ENCODE results near the gene ZNF474.

The ZNF474 gene

GRCh38 chr5:122138356-122138755, 9.0 kb downstream of the ZNF474 start:
- H3K9ac ChIP-seq (ENCODE audit: low read depth in 1 of 2, low read length in 2 of 2): no peak overlapping the region
- no peaks in the 10 kb centered on the region for H3K9me3 ChIP-seq (ENCODE audit: control insufficient read depth in 1 of 2, low read length in 2 of 2)
- no peaks in the 10 kb centered on the region for H3K4me1 ChIP-seq (ENCODE audit: control insufficient read depth in 1 of 2, insufficient read depth in 2 of 2, low read length in 2 of 2)
- no peaks in the 10 kb centered on the region for H3K36me3 ChIP-seq (ENCODE audit: control insufficient read depth in 1 of 2, insufficient read depth in 2 of 2, low read length in 2 of 2)
- H3K4me3 ChIP-seq (ENCODE audit: low read depth in 1 of 2, low read length in 2 of 2): no peak overlapping the region
- no peaks in the 10 kb centered on the region for H3K27me3 ChIP-seq (ENCODE audit: control insufficient read depth in 1 of 2, insufficient read depth in 2 of 2, low read length in 2 of 2)
- no peak overlapping the region for H3K27ac ChIP-seq (ENCODE audit: low read depth, low read length)

GRCh38 chr5:122140900-122141299, 11.6 kb downstream of the ZNF474 start:
- Histone ChIP-seq H3K27ac (ENCODE audit: low read depth, low read length) (no peak overlapping the region), H3K9me3 (ENCODE audit: control insufficient read depth in 1 of 2, low read length in 2 of 2) (no peaks in the 10 kb centered on the region), H3K27me3 (ENCODE audit: control insufficient read depth in 1 of 2, insufficient read depth in 2 of 2, low read length in 2 of 2) (no peaks in the 10 kb centered on the region), H3K4me1 (ENCODE audit: control insufficient read depth in 1 of 2, insufficient read depth in 2 of 2, low read length in 2 of 2) (no peaks in the 10 kb centered on the region), H3K4me3 (ENCODE audit: low read depth in 1 of 2, low read length in 2 of 2) (no peak overlapping the region), H3K9ac (ENCODE audit: low read depth in 1 of 2, low read length in 2 of 2) (no peak overlapping the region), H3K36me3 (ENCODE audit: control insufficient read depth in 1 of 2, insufficient read depth in 2 of 2, low read length in 2 of 2) (no peaks in the 10 kb centered on the region)

- Histone ChIP-seq H3K4me3 (ENCODE audit: low read depth in 1 of 2, low read length in 2 of 2) (no peak overlapping the region), H3K36me3 (ENCODE audit: control insufficient read depth in 1 of 2, insufficient read depth in 2 of 2, low read length in 2 of 2) (no peaks in the 10 kb centered on the region), H3K9ac (ENCODE audit: low read depth in 1 of 2, low read length in 2 of 2) (no peak overlapping the region), H3K9me3 (ENCODE audit: control insufficient read depth in 1 of 2, low read length in 2 of 2) (no peaks in the 10 kb centered on the region), H3K4me1 (ENCODE audit: control insufficient read depth in 1 of 2, insufficient read depth in 2 of 2, low read length in 2 of 2) (no peaks in the 10 kb centered on the region), H3K27me3 (ENCODE audit: control insufficient read depth in 1 of 2, insufficient read depth in 2 of 2, low read length in 2 of 2) (no peaks in the 10 kb centered on the region), H3K27ac (ENCODE audit: low read depth, low read length) (no peak overlapping the region)
Measured at GRCh38 chr5:122141751-122142150, 12.4 kb downstream of the ZNF474 start.

GRCh38 chr5:122142480-122143164, 13.3 kb downstream of the ZNF474 start:
- no peaks in the 10 kb centered on the region for H3K36me3 ChIP-seq (ENCODE audit: control insufficient read depth in 1 of 2, insufficient read depth in 2 of 2, low read length in 2 of 2)

GRCh38 chr5:122144236-122144635, 14.9 kb downstream of the ZNF474 start:
- Histone ChIP-seq H3K9me3 (ENCODE audit: control insufficient read depth in 1 of 2, low read length in 2 of 2) (no peaks in the 10 kb centered on the region), H3K27ac (ENCODE audit: low read depth, low read length) (no peak overlapping the region), H3K4me3 (ENCODE audit: low read depth in 1 of 2, low read length in 2 of 2) (no peak overlapping the region), H3K27me3 (ENCODE audit: control insufficient read depth in 1 of 2, insufficient read depth in 2 of 2, low read length in 2 of 2) (no peaks in the 10 kb centered on the region), H3K9ac (ENCODE audit: low read depth in 1 of 2, low read length in 2 of 2) (no peak overlapping the region), H3K4me1 (ENCODE audit: control insufficient read depth in 1 of 2, insufficient read depth in 2 of 2, low read length in 2 of 2) (no peaks in the 10 kb centered on the region), H3K36me3 (ENCODE audit: control insufficient read depth in 1 of 2, insufficient read depth in 2 of 2, low read length in 2 of 2) (no peaks in the 10 kb centered on the region)

More at GRCh38 chr5:122142480-122143164, 13.3 kb downstream of the ZNF474 start:
- Histone ChIP-seq H3K9me3 (ENCODE audit: control insufficient read depth in 1 of 2, low read length in 2 of 2) (no peaks in the 10 kb centered on the region), H3K4me3 (ENCODE audit: low read depth in 1 of 2, low read length in 2 of 2) (no peak overlapping the region), H3K27me3 (ENCODE audit: control insufficient read depth in 1 of 2, insufficient read depth in 2 of 2, low read length in 2 of 2) (no peaks in the 10 kb centered on the region), H3K4me1 (ENCODE audit: control insufficient read depth in 1 of 2, insufficient read depth in 2 of 2, low read length in 2 of 2) (no peaks in the 10 kb centered on the region), H3K27ac (ENCODE audit: low read depth, low read length) (no peak overlapping the region), H3K9ac (ENCODE audit: low read depth in 1 of 2, low read length in 2 of 2) (no peak overlapping the region)

GRCh38 chr5:122145906-122146305, 16.6 kb downstream of the ZNF474 start:
- no peaks in the 10 kb centered on the region for H3K27me3 ChIP-seq (ENCODE audit: control insufficient read depth in 1 of 2, insufficient read depth in 2 of 2, low read length in 2 of 2)
- H3K4me3 ChIP-seq (ENCODE audit: low read depth in 1 of 2, low read length in 2 of 2): no peak overlapping the region
- no peaks in the 10 kb centered on the region for H3K9me3 ChIP-seq (ENCODE audit: control insufficient read depth in 1 of 2, low read length in 2 of 2)
- H3K4me1 ChIP-seq (ENCODE audit: control insufficient read depth in 1 of 2, insufficient read depth in 2 of 2, low read length in 2 of 2): no peaks in the 10 kb centered on the region
- no peaks in the 10 kb centered on the region for H3K36me3 ChIP-seq (ENCODE audit: control insufficient read depth in 1 of 2, insufficient read depth in 2 of 2, low read length in 2 of 2)
- H3K9ac ChIP-seq (ENCODE audit: low read depth in 1 of 2, low read length in 2 of 2): no peak overlapping the region
- H3K27ac ChIP-seq (ENCODE audit: low read depth, low read length): no peak overlapping the region

- Histone ChIP-seq H3K4me1 (ENCODE audit: control insufficient read depth in 1 of 2, insufficient read depth in 2 of 2, low read length in 2 of 2) (no peaks in the 10 kb centered on the region), H3K9ac (ENCODE audit: low read depth in 1 of 2, low read length in 2 of 2) (no peak overlapping the region), H3K27ac (ENCODE audit: low read depth, low read length) (no peak overlapping the region), H3K36me3 (ENCODE audit: control insufficient read depth in 1 of 2, insufficient read depth in 2 of 2, low read length in 2 of 2) (no peaks in the 10 kb centered on the region), H3K4me3 (ENCODE audit: low read depth in 1 of 2, low read length in 2 of 2) (no peak overlapping the region), H3K9me3 (ENCODE audit: control insufficient read depth in 1 of 2, low read length in 2 of 2) (no peaks in the 10 kb centered on the region), H3K27me3 (ENCODE audit: control insufficient read depth in 1 of 2, insufficient read depth in 2 of 2, low read length in 2 of 2) (no peaks in the 10 kb centered on the region)
Measured at GRCh38 chr5:122149321-122150090, 20.2 kb downstream of the ZNF474 start.

- Histone ChIP-seq H3K9me3 (ENCODE audit: control insufficient read depth in 1 of 2, low read length in 2 of 2) (no peaks in the 10 kb centered on the region), H3K4me1 (ENCODE audit: control insufficient read depth in 1 of 2, insufficient read depth in 2 of 2, low read length in 2 of 2) (no peaks in the 10 kb centered on the region), H3K4me3 (ENCODE audit: low read depth in 1 of 2, low read length in 2 of 2) (no peak overlapping the region), H3K27me3 (ENCODE audit: control insufficient read depth in 1 of 2, insufficient read depth in 2 of 2, low read length in 2 of 2) (no peaks in the 10 kb centered on the region), H3K27ac (ENCODE audit: low read depth, low read length) (no peak overlapping the region), H3K36me3 (ENCODE audit: control insufficient read depth in 1 of 2, insufficient read depth in 2 of 2, low read length in 2 of 2) (no peaks in the 10 kb centered on the region), H3K9ac (ENCODE audit: low read depth in 1 of 2, low read length in 2 of 2) (no peak overlapping the region)
Measured at GRCh38 chr5:122150215-122150614, 20.9 kb downstream of the ZNF474 start.

- H3K27me3 ChIP-seq (ENCODE audit: control insufficient read depth in 1 of 2, insufficient read depth in 2 of 2, low read length in 2 of 2): no peaks in the 10 kb centered on the region
- H3K4me3 ChIP-seq (ENCODE audit: low read depth in 1 of 2, low read length in 2 of 2): no peak overlapping the region
- no peaks in the 10 kb centered on the region for H3K9me3 ChIP-seq (ENCODE audit: control insufficient read depth in 1 of 2, low read length in 2 of 2)
- no peaks in the 10 kb centered on the region for H3K4me1 ChIP-seq (ENCODE audit: control insufficient read depth in 1 of 2, insufficient read depth in 2 of 2, low read length in 2 of 2)
- no peak overlapping the region for H3K9ac ChIP-seq (ENCODE audit: low read depth in 1 of 2, low read length in 2 of 2)
- no peak overlapping the region for H3K27ac ChIP-seq (ENCODE audit: low read depth, low read length)
- H3K36me3 ChIP-seq (ENCODE audit: control insufficient read depth in 1 of 2, insufficient read depth in 2 of 2, low read length in 2 of 2): no peaks in the 10 kb centered on the region
Measured at GRCh38 chr5:122151640-122152039, 22.3 kb downstream of the ZNF474 start.

- H3K9ac ChIP-seq (ENCODE audit: low read depth in 1 of 2, low read length in 2 of 2): no peak overlapping the region
- no peaks in the 10 kb centered on the region for H3K4me1 ChIP-seq (ENCODE audit: control insufficient read depth in 1 of 2, insufficient read depth in 2 of 2, low read length in 2 of 2)
- H3K36me3 ChIP-seq (ENCODE audit: control insufficient read depth in 1 of 2, insufficient read depth in 2 of 2, low read length in 2 of 2): no peaks in the 10 kb centered on the region
- H3K27me3 ChIP-seq (ENCODE audit: control insufficient read depth in 1 of 2, insufficient read depth in 2 of 2, low read length in 2 of 2): no peaks in the 10 kb centered on the region
- no peak overlapping the region for H3K4me3 ChIP-seq (ENCODE audit: low read depth in 1 of 2, low read length in 2 of 2)
- no peaks in the 10 kb centered on the region for H3K9me3 ChIP-seq (ENCODE audit: control insufficient read depth in 1 of 2, low read length in 2 of 2)
- no peak overlapping the region for H3K27ac ChIP-seq (ENCODE audit: low read depth, low read length)
Measured at GRCh38 chr5:122152266-122152900, 23.0 kb downstream of the ZNF474 start.

Data from duodenal mucosa (tissue), 2 donors.